ENCODE data around the gene ASAP2. TPM values are rescaled to one million over a fixed set of nuclear protein-coding genes. Genes with fewer than 3 reads are reported as not detected.

Gene ASAP2
- total and polyA plus RNA-seq, 9 of the 15 experiments (the other 6 are each of a cell fraction or from before 2014, with no cell fraction given) = 0.06 to 4.3 (median 3.1) TPM

- Histone ChIP-seq H3K79me2 (ENCODE audit: control insufficient read depth, insufficient read depth, low read length) (no peaks in the 10 kb centered on the region), H3K4me3 (no peak overlapping the region), H3K9me1 (ENCODE audit: control insufficient read depth, insufficient read depth, low read length) (no peaks in the 10 kb centered on the region), H3K27ac (ENCODE audit: extremely low read depth, low read depth, low read length) (no peak overlapping the region), H3K4me2 (ENCODE audit: insufficient read depth, low read length) (no peak overlapping the region), H3K36me3 (ENCODE audit: control insufficient read depth, insufficient read depth, low read length) (no peaks in the 10 kb centered on the region), H3K9ac (ENCODE audit: insufficient read depth in 1 of 2, low read depth in 2 of 2, low read length in 2 of 2) (no peak overlapping the region), H3K4me1 (replicated peaks in 1 of 2; ENCODE audit: control insufficient read depth in 2 of 2, insufficient read depth in 2 of 2, low read length in 2 of 2) (no peaks in the 10 kb centered on the region; a peak in 1 of 5 replicates), H3K9me3 (replicated peaks; ENCODE audit: control insufficient read depth, insufficient read depth, low read depth, low read length) (no peaks in the 10 kb centered on the region), H2AFZ (ENCODE audit: low read depth, low read length) (no peak overlapping the region), H3K27me3 (ENCODE audit: control insufficient read depth in 2 of 2, insufficient read depth in 2 of 2, low read length in 2 of 2) (peaks cover 0 to 13% of the 10 kb centered on the region in 2 experiments; a peak in 3 of 5 replicates), H4K20me1 (replicated peaks; ENCODE audit: control insufficient read depth, insufficient read depth, low read length) (no peaks in the 10 kb centered on the region)
- BruUV-seq (replicated peaks) = no TSS peak
- in situ Hi-C loops (cut with MboI) (no loop called here), intact Hi-C loops (cut with micrococcal nuclease) (no loop called here)
- POLR2A ChIA-PET = no interaction called here
- DNase-seq (ENCODE audit: extremely low read depth in 1 of 4, low spot score in 3 of 4) (no peak), FAIRE-seq (no peak), ATAC-seq (no peak)
- no peak for TF ChIP-seq POLR3A (IDR thresholded peaks at IDR 0.05; ENCODE audit: borderline replicate concordance, extremely low read depth, insufficient read depth, insufficient read length)
- TF ChIP-seq ZNF830 (CRISPR knock-in tag; IDR thresholded peaks at IDR 0.05) = no peak
- TF ChIP-seq, protein P1, sequence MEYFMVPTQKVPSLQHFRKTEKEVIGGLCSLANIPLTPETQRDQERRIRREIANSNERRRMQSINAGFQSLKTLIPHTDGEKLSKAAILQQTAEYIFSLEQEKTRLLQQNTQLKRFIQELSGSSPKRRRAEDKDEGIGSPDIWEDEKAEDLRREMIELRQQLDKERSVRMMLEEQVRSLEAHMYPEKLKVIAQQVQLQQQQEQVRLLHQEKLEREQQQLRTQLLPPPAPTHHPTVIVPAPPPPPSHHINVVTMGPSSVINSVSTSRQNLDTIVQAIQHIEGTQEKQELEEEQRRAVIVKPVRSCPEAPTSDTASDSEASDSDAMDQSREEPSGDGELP (CRISPR knock-in tag; IDR thresholded peaks at IDR 0.05; ENCODE audit: borderline replicate concordance) = no peak
- TF ChIP-seq CREB5 (CRISPR knock-in tag; IDR thresholded peaks at IDR 0.05) = no peak
- no peak for TF ChIP-seq ZHX1 (conservative IDR thresholded peaks at IDR 0.05; ENCODE audit: low read length)
- TF ChIP-seq ZNF197 (CRISPR knock-in tag; IDR thresholded peaks at IDR 0.05; ENCODE audit: low read depth) = no peak
- no peak for TF ChIP-seq POLR2G (IDR thresholded peaks at IDR 0.05; ENCODE audit: low read depth, low read length)
- TF ChIP-seq ZNF707 (CRISPR knock-in tag; conservative IDR thresholded peaks at IDR 0.05) = no peak
- CTCF ChIA-PET (ENCODE audit: low intra/inter-chr PET ratio) = interaction anchor here (0.6 kb wide), 1 partner anchor 13 kb away, joined by 3 read pairs; the partner anchor contains the start of gene ASAP2
Measured at GRCh38 chr2:9220201-9220600, 13.6 kb downstream of the ASAP2 start.
